Endothelial cell of umbilical vein (primary cell): ENCODE measurements around the gene NCSTN.

ENCODE experiments used
- CTCF ChIP-seq, 2 donors: IDR thresholded peaks; 1 replicate in 1 of 2; 2 replicates in 1 of 2; pipeline ENCODE4 v1.5.1; 2011; ENCODE audit warnings: low read length in 2 of 2, mild to moderate bottlenecking in 2 of 2, moderate library complexity in 2 of 2, control low read depth in 1 of 2, inconsistent platforms in 1 of 2, low read depth in 1 of 2; ENCODE audit not compliant: insufficient read depth in 1 of 2; ENCODE audit errors: extremely low read depth in 1 of 2
- EZH2 ChIP-seq: IDR thresholded peaks from 2 replicates; pipeline ENCODE4 v1.6.1; 2012; ENCODE audit warnings: borderline replicate concordance, low read depth, mild to moderate bottlenecking, moderate library complexity, low read length, inconsistent platforms; ENCODE audit not compliant: severe bottlenecking
- MAX ChIP-seq: IDR thresholded peaks from 2 replicates; pipeline ENCODE4 v1.6.1; 2011; ENCODE audit not compliant: insufficient read depth, insufficient read length
- POLR2A ChIP-seq: IDR thresholded peaks from 2 replicates; pipeline ENCODE4 v1.6.1; 2012; ENCODE audit warnings: low read depth, mild to moderate bottlenecking, control low read depth, low read length
- POLR2AphosphoS5 ChIP-seq: IDR thresholded peaks from 2 replicates; pipeline ENCODE4 v1.6.1; 2012; ENCODE audit warnings: low read depth, mild to moderate bottlenecking, control low read depth, low read length, moderate library complexity; ENCODE audit not compliant: insufficient read depth

GRCh38 chr1:160344241-160344640 lies 1.1 kb downstream of the NCSTN start:
- TF ChIP-seq POLR2A (no peak), CTCF (IDR thresholded peaks at IDR 0.05; ENCODE audit: extremely low read depth in 1 of 2, insufficient read depth in 1 of 2, low read depth in 1 of 2, low read length in 2 of 2) (no peak), POLR2AphosphoS5 (no peak), EZH2 (no peak), MAX (no peak)
